C4-2B (cell line): Measurements from ENCODE around the gene BMF.

Source experiments
- ZFX ChIP-seq: fragments of 450-650 bp; IDR thresholded peaks from 2 replicates; pipeline ENCODE4 v1.6.1; 2017
- TF ChIP-seq, protein P1 (sequence below): fragments of 450-650 bp; conservative IDR thresholded peaks from 2 replicates; pipeline ENCODE4 v1.5.1; 2017; ENCODE audit warnings: mild to moderate bottlenecking

DNA sequence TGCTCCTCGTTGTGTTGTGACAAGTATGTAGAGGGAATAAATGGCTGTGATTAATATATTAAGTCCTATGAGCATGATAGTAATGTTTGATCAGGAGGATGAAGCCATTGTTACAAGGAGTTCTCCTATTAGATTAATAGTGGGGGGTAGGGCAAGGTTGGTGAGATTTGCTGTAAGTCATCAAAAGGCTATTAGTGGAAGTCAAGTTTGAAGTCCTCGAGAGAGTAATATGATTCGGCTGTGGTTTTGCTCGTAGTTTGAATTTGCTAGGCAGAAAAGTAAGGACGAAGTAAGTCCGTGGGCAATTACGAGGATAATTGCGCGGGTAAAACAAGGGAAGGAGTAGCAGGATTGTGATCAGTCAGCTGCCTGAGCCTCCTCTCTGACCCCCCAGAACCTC, 26.2 kb upstream of the BMF start:
- TF ChIP-seq, protein P1, sequence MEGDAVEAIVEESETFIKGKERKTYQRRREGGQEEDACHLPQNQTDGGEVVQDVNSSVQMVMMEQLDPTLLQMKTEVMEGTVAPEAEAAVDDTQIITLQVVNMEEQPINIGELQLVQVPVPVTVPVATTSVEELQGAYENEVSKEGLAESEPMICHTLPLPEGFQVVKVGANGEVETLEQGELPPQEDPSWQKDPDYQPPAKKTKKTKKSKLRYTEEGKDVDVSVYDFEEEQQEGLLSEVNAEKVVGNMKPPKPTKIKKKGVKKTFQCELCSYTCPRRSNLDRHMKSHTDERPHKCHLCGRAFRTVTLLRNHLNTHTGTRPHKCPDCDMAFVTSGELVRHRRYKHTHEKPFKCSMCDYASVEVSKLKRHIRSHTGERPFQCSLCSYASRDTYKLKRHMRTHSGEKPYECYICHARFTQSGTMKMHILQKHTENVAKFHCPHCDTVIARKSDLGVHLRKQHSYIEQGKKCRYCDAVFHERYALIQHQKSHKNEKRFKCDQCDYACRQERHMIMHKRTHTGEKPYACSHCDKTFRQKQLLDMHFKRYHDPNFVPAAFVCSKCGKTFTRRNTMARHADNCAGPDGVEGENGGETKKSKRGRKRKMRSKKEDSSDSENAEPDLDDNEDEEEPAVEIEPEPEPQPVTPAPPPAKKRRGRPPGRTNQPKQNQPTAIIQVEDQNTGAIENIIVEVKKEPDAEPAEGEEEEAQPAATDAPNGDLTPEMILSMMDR: no peak
- TF ChIP-seq ZFX: no peak
